ENCODE results near the gene ARHGEF40.

GRCh38 chr14:21074398-21075272 lies 4.5 kb downstream of the ARHGEF40 start:
- TF ChIP-seq EZH2 (IDR thresholded peaks at IDR 0.05) (no peak), POLR2AphosphoS5 (IDR thresholded peaks at IDR 0.05; ENCODE audit: borderline replicate concordance, low read depth, low read length) (no peak; the same call in 1 of the 2 replicates), FOXP2 (optimal IDR thresholded peaks at IDR 0.05; ENCODE audit: control extremely low read depth, extremely low read length, insufficient read depth) (no peak)
